GM19395 (cell line): Measurements from ENCODE around the gene BRSK2.

Experiments
- ATAC-seq: cut with Tn5 transposase; IDR thresholded peaks from one replicate; pipeline ENCODE4 v1.9.1; 2021; ENCODE audit warnings: mild to moderate bottlenecking, moderate library complexity; ENCODE audit not compliant: unreplicated experiment

The BRSK2 gene

DNA sequence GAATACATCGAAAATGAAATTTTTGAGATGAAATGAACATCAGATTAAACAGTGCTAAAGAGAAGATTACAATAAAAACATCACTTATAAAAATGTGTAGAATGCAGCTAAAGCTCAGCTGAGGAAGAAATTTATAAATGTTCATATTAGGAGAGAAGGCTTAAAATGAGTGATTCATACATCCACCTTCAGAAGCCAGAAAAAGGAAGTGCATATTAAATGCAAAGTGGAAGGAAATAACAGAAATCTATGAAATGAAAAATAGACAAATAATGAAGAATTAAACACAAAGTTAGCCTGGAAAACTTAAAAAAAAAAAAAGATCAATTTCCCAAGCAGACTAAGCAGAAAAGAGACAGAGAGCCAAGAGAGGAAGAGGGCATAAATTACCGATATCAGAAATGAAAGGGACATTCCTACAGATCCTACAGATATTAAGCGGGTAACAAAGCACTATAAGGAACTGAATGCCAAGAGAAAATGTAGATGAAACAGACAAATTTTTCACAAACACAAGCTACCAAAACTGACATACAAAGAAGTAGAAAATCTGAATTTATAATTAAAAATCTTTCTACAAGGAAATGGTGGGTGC is 104.0 kb downstream of the BRSK2 start:
- no peak for ATAC-seq

DNA sequence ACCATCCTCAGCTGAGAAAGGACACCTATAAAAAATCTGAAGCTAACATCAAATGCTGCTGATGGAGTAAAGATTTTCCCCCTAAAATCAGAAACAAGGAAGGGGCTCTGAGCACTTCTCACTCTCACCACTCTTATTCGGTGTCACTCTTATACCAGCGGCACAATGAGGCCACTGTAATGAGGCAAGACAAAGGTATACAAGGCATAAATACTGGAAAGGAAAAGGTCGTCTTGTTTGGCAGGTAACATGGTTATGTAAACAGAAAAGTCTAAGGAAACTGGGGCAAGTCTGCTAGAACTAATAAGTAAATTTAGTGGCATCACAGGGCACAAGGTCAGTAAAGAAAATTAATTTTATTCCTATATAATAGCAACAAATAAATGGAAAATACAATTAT is 104.9 kb downstream of the BRSK2 start:
- no peak for ATAC-seq

DNA sequence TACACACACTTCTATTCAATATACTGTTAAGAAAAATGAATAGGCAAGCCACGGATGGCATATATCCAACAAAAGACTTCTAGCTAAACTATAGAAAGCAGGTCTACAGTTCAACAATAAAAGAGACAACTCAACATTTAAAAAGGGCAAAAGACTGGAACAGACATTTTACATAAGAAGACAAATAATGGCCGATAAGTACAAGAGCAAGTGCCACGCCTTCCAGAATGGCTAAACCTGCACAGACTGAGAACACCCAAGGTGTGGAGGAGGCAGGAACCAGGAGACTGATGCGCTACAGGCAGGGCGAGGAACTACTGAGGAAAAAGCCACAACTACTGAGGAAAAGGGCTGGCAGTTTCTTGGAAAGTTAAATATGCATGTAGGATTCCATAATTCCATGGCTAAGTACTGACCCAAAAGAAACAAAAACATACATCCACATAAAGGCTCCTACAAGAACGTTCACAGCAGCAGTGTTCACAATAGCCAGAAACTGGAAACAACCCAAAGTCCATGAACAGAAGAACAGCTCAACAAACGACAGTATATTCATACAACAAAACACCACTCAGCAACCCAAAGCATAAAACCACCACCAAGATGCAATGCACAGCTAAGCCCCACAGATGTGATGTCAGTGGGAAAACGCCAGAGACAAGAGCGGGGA is 106.5 kb downstream of the BRSK2 start:
- no peak for ATAC-seq

DNA sequence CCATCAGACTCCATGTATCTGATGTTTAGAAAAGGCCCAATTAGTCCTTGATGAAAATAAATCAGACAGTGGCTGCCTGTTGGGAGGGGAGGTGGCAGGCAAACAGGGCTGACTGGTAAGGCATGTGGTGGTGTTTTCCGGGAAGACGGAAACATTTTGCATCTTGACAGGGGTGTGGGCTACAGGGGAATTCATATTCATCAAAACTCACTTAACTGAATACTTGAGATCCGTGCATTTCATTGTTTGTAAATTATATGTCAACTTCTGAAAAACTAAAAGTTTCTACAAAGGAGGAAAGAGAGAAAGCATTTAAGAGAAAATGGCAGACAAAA is 107.0 kb downstream of the BRSK2 start:
- ATAC-seq: no peak

DNA sequence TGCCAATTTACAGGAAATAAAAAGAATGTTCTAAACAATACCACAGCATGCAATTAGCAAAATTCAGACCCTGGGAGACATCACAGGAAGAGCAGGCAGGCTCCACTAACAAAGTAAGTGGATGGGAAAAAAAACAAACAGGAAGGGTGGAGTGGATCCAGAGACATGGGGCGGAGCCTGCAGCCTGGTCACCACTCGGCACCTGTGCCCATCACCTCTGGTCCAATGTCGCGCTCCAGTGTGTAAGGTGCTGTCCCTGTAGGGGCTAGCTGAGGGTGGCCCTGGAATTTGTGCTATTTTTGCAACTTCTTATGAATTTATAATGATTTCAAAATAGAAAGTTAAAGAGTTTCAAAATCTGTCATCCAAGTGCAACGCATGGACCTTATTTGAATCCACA is 107.9 kb downstream of the BRSK2 start:
- ATAC-seq: no peak

DNA sequence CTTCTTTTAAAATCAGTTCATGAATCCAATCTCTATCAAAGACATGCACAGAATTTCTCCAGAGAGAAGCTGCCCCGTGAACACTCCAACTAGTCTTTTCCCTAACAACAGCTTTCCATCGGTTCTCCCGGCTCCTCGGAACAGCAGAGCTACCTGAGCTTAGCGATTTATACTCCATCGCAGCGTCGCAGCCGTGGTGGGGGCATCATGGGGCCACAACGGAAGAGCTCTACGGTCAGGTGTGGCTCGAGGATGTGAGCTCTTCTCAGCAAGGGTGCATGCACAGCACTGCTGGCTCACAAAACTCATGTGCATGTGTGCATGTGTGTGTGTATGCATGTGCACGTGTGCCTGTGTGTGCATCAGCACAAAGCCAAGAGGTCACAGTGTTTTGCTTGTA is 108.5 kb downstream of the BRSK2 start:
- no peak for ATAC-seq

DNA sequence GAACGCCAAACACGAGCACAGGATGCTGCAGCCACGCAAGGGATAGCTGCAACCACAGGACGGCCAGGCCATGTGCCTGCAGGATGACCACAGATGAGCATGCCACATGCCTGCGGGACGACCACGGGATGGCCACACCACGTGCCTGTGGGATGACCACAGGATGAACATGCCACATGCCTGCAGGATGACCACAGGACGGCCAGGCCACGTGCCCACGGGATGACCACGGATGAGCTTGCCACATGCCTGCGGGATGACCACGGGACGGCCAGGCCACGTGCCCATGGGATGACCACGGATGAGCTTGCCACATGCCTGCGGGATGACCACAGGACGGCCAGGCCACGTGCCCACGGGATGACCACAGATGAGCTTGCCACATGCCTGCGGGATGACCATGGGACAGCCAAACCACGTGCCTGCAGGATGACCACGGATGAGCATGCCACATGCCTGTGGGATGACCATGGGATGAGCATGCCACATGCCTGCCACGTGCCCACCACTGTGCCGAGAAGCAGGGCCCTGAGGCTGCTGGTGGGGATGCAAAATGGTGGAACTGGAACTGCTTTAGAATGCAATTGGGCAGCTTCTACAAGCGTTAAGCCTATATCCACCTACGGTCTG is 109.6 kb downstream of the BRSK2 start:
- no peak for ATAC-seq

DNA sequence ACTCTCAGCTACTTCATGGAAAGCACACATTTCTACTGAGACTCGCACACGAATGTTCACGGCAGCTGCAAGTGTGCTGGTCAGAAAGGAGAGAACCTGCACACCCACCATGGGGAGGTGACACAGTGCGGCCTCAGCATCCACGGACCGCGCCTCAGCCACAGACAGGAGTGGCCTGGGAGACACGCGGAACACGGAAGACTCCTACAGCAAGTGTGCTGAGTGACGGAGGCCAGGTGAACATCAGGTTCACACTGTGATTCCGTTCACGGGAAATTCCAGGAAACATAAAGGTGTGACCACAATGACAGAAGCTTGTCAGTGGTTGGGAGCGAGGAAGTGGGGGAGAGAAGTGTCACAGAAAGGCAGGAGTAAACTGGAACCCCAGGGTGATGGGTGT is 110.2 kb downstream of the BRSK2 start:
- ATAC-seq: no peak

DNA sequence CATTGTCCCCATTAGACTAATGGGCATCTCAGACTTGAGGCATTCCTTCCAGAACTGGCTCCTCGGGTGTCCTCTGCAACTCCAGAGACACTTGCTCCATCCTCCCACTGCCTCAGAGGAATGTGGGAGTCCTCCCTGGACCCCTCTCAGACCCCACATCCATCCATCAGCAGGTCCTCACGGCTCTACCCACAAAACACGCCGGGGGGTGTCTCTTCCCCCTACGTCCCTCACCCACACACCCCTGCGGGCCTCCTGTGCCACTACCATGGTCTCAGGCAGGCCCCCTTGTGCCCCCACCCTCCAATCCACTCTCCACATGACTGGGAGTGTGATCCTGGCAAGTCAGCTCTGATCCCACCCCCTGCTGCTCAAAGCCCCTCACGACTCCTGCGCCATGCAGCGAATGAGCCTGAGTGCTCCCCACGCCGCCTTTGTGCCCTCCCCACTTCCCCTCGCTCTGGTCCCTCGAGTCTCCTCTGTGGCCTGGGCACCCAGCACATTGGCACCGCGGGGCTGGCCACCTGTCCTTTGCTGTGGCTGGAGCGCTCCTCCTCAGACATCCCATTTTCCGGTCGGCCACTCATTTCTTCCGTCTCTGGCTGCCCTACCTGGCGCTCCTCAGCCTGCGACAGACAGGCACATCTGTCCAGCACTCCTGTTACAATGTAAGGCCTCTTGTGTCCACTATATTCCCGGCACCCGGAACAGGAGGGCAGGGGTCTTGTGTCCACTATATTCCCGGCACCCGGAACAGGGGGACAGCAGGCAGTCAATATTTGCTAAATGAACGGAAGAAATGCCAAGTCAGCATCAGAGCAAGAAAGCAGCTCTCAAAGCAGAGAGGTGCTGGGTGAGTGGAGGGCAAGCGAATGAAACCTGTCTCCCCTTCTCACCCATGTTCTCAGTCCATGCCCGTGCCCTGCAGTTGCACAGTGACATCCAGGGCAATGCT is 111.0 kb downstream of the BRSK2 start:
- no peak for ATAC-seq

DNA sequence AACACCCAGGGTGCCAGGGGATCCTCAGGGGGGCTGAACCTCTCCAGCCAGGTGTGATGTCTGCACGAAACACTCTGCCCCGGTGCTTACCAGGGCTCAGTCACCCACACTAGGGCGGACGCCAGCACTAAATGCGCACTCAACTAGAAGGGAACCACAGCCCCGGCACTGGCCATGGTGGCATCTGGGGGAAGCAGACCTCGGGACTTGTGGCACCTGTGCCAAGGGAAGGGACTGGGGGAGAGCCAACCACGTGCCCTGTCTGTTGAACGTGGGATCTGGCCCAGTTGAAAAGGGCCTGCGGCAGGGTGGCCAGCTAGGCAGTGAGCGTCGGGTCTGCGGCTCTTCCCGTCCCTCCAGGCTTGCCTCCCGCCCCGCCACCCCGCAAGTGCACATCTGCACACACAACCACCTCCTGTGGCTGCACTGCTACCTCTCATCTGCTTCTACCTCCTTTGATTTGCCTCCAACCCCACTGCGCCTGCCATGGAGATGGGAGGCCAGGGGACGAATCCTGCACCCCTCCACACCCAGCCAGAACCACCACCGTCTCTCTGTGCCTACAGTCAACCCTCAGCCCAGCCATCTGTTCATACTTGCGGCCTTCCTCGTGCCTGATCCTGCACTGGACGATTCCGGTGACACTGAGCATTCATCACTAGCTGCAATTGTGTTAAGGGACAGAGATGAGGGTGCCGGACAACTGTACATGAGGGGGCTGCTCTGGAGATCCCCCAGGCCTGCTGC is 111.9 kb downstream of the BRSK2 start:
- ATAC-seq: no peak

DNA sequence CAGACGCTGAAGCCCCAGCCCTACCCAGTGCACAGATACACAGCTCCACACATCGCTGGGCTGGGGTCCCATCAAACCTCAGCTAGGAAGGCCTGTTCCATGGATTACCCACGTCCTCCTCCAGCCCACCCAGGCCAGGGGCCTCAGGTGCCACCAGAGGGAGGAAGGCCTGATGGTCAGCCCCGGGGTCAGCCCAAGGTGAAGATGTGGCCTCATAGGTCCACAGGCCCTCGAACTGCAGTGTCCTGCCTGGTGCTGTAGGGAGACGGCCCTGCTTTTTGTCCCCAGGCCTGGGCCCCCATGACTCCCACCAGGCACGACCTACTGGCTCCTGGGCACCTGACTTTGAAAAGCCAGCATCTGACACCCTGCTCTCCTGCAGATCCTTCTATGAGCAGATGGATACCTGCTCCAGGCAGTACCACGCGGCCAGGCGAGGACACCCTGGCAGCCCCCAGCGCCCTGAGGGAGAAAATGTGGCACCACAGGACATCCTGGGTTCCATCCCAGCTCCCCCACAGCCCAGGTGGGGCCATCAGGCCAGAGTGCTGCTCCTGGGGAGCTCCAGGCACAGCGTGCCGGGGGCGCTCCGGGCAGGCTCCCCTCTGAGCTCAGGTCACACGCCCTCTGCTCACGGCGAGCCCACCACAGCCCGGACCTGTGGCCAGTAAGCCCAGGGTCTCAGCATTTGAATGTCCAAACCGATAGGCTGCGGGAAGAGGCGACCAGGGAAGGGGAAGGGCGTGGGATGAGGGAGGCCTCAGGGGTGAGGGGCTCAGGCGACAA is 112.6 kb downstream of the BRSK2 start:
- no peak for ATAC-seq

DNA sequence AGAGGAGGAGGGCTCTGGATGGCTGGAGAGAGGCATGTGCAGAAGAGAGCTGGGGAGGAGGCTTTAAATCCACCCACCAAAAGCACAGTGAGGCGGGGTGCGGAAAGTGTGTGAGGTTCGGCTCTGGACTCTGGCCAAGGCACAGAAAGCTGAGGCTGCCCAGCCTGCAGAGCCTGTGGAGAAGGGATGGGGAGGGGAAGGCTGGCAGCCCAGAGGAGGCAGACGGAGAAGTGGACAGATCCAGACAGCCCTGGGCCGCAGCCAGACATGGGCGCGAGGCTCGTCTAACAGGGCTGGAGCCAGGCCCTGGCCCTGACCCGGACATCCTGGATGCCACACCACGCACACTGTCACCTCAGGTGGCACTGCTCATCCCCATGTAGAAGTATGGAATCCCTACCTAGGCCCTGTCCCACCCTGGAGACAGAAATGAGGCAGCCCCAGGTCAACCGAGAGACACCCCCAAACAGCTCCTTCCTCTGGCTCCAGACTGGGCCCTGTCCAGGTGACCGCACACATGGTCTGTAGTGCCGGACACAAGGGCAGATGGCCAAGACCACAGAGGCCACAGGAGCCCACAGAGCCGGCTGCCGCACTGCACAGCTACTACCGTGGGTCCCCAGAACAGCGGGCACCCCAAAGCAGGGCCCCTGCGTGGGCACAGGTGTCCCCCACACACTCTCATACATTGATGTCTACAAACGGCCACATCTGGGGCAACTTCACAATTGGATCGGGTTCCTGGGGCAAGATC is 113.4 kb downstream of the BRSK2 start:
- no peak for ATAC-seq

DNA sequence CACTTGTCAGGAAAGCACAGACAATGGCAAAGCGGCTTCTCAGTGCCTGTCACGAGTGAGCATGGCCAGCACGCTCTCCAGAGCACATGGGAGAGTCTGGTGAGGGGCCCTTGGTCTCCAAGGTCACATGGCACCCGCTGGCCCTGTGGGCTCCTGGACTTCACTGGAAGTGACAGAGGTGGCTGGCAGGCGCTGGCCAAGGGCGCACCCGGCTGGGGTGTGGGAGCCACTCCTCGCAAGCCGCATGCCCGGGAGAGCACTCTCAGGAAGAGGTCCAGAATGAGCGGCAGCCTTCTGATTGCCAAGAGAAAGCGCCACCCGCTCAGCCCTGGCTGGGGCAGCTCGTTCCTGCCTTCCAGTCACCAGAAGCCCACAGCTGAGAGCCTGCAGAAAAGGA is 114.0 kb downstream of the BRSK2 start:
- no peak for ATAC-seq

DNA sequence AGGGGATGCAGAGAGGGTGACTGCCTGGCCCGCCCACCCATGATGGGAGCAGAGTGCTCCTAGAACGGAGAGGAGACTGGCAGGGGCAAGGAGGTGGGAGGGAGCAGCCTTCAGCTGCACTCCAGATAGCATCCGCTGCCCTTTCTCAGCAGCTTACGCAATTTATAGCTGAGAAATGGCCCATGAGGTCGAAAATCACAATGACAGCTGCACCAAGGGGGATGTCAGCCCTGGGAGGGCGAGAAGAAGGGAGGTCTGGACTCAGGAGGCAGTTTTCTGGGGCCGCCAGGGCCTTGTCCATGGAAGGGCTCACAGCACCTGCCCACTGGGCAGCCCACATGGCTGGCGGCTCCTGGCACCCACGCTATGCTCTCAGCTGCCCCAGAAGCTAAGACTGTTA is 114.4 kb downstream of the BRSK2 start:
- no peak for ATAC-seq

DNA sequence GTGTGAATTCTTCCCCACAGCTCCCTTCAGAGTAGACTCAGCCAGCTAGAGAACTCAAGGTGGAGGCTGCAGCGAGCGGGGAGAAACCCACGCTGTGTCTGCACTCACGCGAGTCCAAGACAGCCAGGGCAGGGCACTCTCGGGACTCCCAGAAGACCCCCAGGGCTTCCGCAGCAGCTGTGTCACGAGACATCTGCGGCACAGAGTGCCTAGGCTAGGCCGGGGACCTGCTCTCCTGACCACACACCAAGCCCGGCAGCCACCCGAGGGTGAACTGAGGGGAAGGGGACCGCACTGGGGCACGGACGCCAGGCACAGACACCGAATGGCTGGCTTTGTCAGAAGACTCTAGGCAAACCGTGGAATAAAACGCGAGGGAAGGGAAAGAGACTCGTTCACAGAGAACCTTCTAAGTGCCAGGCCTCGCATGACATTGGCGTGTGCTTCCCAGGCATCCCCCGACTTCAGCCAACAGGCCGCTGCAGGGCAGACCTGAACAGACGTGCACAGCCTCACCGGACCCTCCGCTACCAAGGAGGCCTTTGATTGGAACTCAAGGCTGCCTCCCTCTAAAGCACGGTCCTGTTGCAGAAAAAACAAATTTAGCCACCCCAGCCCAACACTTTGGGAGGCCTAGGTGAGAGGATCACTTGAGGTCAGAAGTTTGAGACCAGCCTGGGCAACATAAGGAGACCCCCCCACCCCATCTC is 115.0 kb downstream of the BRSK2 start:
- no peak for ATAC-seq

DNA sequence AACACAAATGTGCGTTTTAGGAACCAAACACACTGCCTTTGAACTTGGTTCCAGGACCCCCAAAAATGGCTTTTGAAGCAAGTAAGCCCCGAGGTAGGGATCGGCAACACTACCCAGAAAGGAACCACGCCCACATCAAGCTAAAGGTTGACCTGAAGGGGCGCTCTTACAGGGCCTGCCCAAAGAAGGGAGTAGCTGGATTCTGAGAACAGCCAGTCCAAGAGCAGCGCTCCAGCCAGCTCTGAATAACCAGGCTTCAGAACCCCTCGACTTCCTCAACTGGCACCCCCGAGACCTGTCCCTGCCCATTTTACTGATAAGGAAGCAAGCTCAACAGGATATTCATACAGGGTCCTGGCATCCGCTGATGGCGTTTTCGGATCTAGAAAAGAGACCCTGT is 115.7 kb downstream of the BRSK2 start:
- ATAC-seq: no peak

DNA sequence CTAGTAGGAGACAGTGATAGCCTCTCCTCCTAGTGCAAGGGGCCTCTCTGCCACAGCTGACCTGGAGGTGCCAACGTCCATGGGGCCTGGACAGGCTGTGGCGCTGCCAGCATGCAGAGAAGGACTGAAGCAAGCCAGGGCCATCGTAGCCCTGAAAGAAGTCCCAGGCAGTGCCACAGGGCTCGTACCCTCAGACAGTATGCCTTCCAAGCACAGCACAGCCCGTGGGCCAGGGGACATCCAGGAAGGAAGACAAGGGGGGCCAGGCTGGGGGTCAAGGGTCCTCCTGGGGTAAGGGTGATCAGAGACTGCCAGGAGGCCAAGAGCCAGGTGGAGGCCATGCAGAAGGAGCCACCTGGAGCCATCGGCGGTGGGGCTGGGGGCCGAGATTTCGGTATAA is 117.2 kb downstream of the BRSK2 start:
- ATAC-seq: no peak

DNA sequence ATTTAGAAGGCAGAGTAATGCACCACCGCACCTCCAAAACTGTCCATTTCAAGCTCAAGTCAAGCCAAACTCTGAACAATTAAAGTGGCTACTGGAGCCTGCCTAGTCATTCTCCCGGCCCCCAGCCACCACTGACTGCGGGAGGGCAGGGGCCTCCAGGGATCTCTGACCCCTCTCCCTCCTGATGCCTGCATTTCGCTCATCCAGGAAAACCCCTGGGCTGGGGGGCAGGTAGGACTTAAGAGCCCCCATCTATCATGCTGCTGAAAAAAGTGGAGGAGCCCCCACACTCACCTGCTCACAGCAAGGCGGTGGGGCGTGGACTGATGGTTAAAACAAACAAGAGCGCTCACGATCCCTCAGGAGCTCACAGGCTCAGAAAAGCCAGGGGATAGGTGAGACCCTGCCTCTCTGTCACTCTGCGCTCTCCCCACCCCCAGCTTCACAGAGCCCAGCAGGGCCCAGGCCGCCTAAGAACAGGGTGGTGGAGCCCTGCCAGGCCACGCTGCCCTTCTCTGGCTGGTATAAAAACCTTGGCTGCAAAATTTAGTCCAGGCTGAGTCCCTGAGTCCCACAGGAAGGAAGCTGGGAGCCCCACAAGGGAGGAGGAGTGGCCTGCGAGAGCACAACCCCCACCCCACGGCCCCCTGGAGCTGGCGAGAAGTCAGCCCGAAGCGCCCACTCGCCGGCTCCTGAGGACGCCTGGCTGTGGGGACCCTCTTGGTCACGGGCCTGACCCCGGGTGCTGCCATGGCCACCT is 117.8 kb downstream of the BRSK2 start:
- ATAC-seq: no peak
